DND-41 (cell line): Measurements from ENCODE around the gene NMT2.

Experiments used
- EZH2 ChIP-seq: IDR thresholded peaks from 3 replicates; pipeline ENCODE4 v1.6.1; 2012; ENCODE audit warnings: borderline replicate concordance, low read depth, mild to moderate bottlenecking, moderate library complexity, low read length, inconsistent platforms; ENCODE audit not compliant: severe bottlenecking
- TF ChIP-seq, protein P1 (sequence below): IDR thresholded peaks from 2 replicates; pipeline ENCODE4 v1.5.1; 2012; ENCODE audit warnings: borderline replicate concordance, low read length, moderate library complexity, mild to moderate bottlenecking; ENCODE audit not compliant: poor library complexity, severe bottlenecking; ENCODE audit errors: extremely low read depth

- TF ChIP-seq, protein P1, sequence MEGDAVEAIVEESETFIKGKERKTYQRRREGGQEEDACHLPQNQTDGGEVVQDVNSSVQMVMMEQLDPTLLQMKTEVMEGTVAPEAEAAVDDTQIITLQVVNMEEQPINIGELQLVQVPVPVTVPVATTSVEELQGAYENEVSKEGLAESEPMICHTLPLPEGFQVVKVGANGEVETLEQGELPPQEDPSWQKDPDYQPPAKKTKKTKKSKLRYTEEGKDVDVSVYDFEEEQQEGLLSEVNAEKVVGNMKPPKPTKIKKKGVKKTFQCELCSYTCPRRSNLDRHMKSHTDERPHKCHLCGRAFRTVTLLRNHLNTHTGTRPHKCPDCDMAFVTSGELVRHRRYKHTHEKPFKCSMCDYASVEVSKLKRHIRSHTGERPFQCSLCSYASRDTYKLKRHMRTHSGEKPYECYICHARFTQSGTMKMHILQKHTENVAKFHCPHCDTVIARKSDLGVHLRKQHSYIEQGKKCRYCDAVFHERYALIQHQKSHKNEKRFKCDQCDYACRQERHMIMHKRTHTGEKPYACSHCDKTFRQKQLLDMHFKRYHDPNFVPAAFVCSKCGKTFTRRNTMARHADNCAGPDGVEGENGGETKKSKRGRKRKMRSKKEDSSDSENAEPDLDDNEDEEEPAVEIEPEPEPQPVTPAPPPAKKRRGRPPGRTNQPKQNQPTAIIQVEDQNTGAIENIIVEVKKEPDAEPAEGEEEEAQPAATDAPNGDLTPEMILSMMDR: no peak
- no peak for TF ChIP-seq EZH2
Observed at GRCh38 chr10:15059914-15060313, 108.6 kb downstream of the NMT2 start.
